Prostate gland (tissue), 2 donors: ENCODE results near the gene PTPRG. TPM values are rescaled to one million over a fixed set of nuclear protein-coding genes. Genes with fewer than 3 reads are reported as not detected.

Source experiments
- DNase-seq: peaks from one replicate; pipeline ENCODE4 v3.0.0-alpha.2; 2019; ENCODE audit warnings: low spot score
- H3K27ac ChIP-seq, 2 donors: fragments of 200-600 bp; sonication (generic); 2 replicates each; pipeline ENCODE4 v1.5.1; 2017 to 2019
- H3K27me3 ChIP-seq: fragments of 200-600 bp; sonication (generic); replicated peaks from 2 replicates; pipeline ENCODE4 v1.5.1; 2019; ENCODE audit not compliant: insufficient read depth
- H3K36me3 ChIP-seq, 2 donors: fragments of 200-600 bp; sonication (generic); 1 replicate in 1 of 2; 2 replicates in 1 of 2; pipeline versions ENCODE4 v1.5.1 to v1.8.1; 2017 to 2019
- H3K4me1 ChIP-seq: fragments of 200-600 bp; sonication (generic); replicated peaks from 2 replicates; pipeline ENCODE4 v1.5.1; 2019
- H3K4me3 ChIP-seq, 2 donors: fragments of 200-600 bp; sonication (generic); 2 replicates each; pipeline ENCODE4 v1.5.1; 2017 to 2019
- H3K9me3 ChIP-seq: fragments of 200-600 bp; sonication (generic); 2 replicates; pipeline ENCODE4 v1.5.1; 2017
- CTCF ChIP-seq, 4 experiments: fragments of 200-600 bp in 2 of 4; fragments of 450-650 bp in 2 of 4; sonication (generic) in 2 of 4; IDR thresholded peaks; 1 replicate in 3 of 4; 2 replicates in 1 of 4; pipeline ENCODE4 v1.5.1; 2016 to 2019; ENCODE audit warnings: antibody characterized with exemption in 4 of 4, mild to moderate bottlenecking in 2 of 4, moderate library complexity in 2 of 4
- POLR2A ChIP-seq: fragments of 450-650 bp; IDR thresholded peaks from one replicate; pipeline ENCODE4 v1.6.1; 2016; ENCODE audit warnings: antibody characterized with exemption, mild to moderate bottlenecking
- POLR2AphosphoS5 ChIP-seq: sonication (generic); formaldehyde crosslinking; IDR thresholded peaks from one replicate; pipeline ENCODE4 v1.6.1; 2017; ENCODE audit warnings: antibody characterized with exemption
- WGBS: methylation state at CpG from one replicate; pipeline ENCODE4 v1.1.5; 2018; 5-methylcytosine and 5-hydroxymethylcytosine counted together
- intact Hi-C: fragments of 100-400 bp; cut with DNase I; formaldehyde crosslinking; loops from one replicate; pipeline ENCODE4 v1.14.2; 2022
- total RNA-seq, 2 donors: library from RNA; depleted of rRNA; stranded (reverse); fragments of >200 nt; gene quantifications; one replicate each; pipeline ENCODE4 v1.1.0, GENCODE V29; 2016

PTPRG gene
- total RNA-seq, 2 donors from 2014 or later = 22.0 to 78.6 TPM

DNA sequence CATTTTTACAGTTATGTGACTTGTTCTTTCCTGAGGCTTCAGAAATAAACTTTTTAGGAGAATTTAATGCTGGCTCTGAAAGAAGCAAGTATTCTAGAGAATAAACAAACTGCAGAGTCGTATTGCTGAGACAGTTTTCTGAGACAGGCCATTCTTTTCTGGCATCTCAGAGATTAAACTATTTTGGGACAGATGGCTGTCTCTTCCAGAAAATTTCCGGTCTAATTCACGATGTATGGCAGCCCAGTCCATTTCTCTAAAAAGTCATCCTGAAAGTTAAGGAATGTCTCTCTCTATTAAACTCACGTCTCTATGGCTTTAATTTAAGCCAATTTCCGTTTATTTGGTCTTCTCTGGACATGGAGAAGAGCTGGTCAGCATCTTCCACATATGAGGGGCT lies 603.4 kb downstream of the PTPRG start:
- DNase-seq = no peak
- Histone ChIP-seq H3K36me3 (no peaks in the 10 kb centered on the region), H3K27ac (no peak overlapping the region), H3K4me1 (no peaks in the 10 kb centered on the region), H3K27me3 (no peaks in the 10 kb centered on the region), H3K4me3 (no peak overlapping the region), H3K9me3 (no peaks in the 10 kb centered on the region)
- WGBS = 60% methylated on average over 5 of the region's 5 CpGs
- TF ChIP-seq POLR2A = no peak
- intact Hi-C loops = no loop called here

- no peak overlapping the region for H3K4me3 ChIP-seq
- no peak for DNase-seq
- no peak overlapping the region for H3K27ac ChIP-seq
- H3K4me1 ChIP-seq = no peaks in the 10 kb centered on the region
- WGBS = 86% methylated on average over 12 of the region's 12 CpGs
- H3K36me3 ChIP-seq = no peaks in the 10 kb centered on the region
- TF ChIP-seq CTCF (IDR thresholded peaks at IDR 0.05) (no peak), POLR2AphosphoS5 (no peak), POLR2A (no peak)
- intact Hi-C loops = no loop called here
- H3K27me3 ChIP-seq = no peaks in the 10 kb centered on the region
- no peaks in the 10 kb centered on the region for H3K9me3 ChIP-seq
Measured at GRCh38 chr3:62167566-62168262, 606.3 kb downstream of the PTPRG start.

DNA sequence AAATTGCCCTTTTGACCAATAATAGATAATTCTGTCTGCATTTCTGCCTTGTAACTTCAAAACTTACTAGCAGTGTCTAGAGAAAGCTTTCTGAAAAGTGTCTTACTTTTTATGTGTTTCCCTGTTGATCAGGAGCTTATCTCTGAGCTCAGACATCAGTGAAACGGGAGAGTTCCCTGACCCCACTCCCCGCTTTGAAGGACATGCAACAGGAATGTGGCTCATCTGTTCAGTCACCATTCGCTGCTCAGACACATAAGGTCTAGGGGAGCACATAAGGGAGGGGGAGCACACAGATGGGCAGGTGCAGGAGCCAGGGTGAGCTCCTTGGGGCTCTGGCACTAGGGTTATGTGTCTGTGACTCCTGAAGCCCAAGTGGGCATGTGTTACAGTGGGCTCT lies 607.0 kb downstream of the PTPRG start:
- DNase-seq = no peak
- TF ChIP-seq CTCF (IDR thresholded peaks at IDR 0.05) (no peak), POLR2A (no peak), POLR2AphosphoS5 (no peak)
- Histone ChIP-seq H3K9me3 (no peaks in the 10 kb centered on the region), H3K4me3 (no peak overlapping the region), H3K36me3 (no peaks in the 10 kb centered on the region), H3K27ac (no peak overlapping the region), H3K4me1 (no peaks in the 10 kb centered on the region), H3K27me3 (no peaks in the 10 kb centered on the region)
- intact Hi-C loops = no loop called here
- WGBS = 92% methylated on average over 3 of the region's 3 CpGs

DNA sequence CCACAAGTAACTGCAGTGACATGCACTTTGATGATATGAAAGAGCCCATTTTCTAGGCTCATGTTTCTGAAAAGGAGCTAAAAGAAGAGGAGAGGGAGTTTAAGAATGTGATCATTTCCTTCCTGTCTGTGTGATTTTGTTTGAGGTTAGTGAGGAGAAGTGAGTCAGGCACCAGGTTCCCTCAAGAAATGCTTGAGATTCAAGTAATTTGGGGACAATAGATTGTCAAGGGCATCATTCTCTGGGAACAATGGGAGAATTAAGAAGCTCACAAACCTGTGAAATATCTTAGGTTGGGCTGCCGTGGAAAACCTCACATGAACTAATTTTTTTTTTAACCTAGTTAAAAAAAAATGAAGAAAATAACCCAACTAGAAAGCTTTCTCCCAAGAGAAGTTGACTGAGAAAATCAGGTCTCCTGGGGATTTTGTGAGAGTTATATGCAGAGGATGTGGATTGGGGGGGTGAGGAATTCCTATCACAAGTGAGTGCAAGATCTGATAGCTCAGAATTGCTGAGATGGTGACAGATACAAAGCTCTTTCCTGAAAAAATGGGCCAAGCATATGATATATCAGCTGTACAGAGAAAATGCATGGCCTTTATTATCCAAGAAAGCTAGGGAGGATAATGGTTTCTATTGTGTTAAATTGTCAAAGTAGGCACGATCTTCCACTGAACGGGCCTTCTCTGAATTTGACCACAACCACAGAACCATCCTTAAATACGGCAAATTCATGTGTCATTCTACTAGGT lies 608.7 kb downstream of the PTPRG start:
- intact Hi-C loops = no loop called here
- TF ChIP-seq POLR2A (no peak), CTCF (IDR thresholded peaks at IDR 0.05) (no peak), POLR2AphosphoS5 (no peak)
- DNase-seq = no peak
- Histone ChIP-seq H3K27me3 (no peaks in the 10 kb centered on the region), H3K9me3 (no peaks in the 10 kb centered on the region), H3K4me3 (no peak overlapping the region), H3K36me3 (no peaks in the 10 kb centered on the region), H3K4me1 (no peaks in the 10 kb centered on the region), H3K27ac (no peak overlapping the region)
- WGBS = 80% methylated on average over 4 of the region's 4 CpGs

- no peak overlapping the region for H3K4me3 ChIP-seq
- 90% methylated on average over 2 of the region's 2 CpGs for WGBS
- intact Hi-C loops = no loop called here
- H3K9me3 ChIP-seq = no peaks in the 10 kb centered on the region
- no peaks in the 10 kb centered on the region for H3K4me1 ChIP-seq
- no peaks in the 10 kb centered on the region for H3K27me3 ChIP-seq
- no peak overlapping the region for H3K27ac ChIP-seq
- no peaks in the 10 kb centered on the region for H3K36me3 ChIP-seq
- DNase-seq = no peak
- no peak for TF ChIP-seq POLR2AphosphoS5
- TF ChIP-seq POLR2A = no peak
- no peak for TF ChIP-seq CTCF (IDR thresholded peaks at IDR 0.05)
Measured at GRCh38 chr3:62171789-62172188, 610.4 kb downstream of the PTPRG start.
